ENCODE results near the gene GATB.

GRCh38 chr4:151753056-151753455 is 7.8 kb downstream of the GATB start:
- TF ChIP-seq CTCF (IDR thresholded peaks at IDR 0.05): no peak
- no peak for TF ChIP-seq EZH2 (IDR thresholded peaks at IDR 0.05)
- no peak for TF ChIP-seq EZH2phosphoT487 (IDR thresholded peaks at IDR 0.05)
